ENCODE results near the gene IFNAR1.

- TF ChIP-seq CTCF (conservative IDR thresholded peaks at IDR 0.05; ENCODE audit: low read length) (no peak), EZH2phosphoT487 (IDR thresholded peaks at IDR 0.05; ENCODE audit: borderline replicate concordance, low read depth, low read length) (no peak)
Observed at GRCh38 chr21:33278721-33279120, 46.0 kb upstream of the IFNAR1 start.
